Measurements from ENCODE around the gene PDE4B. TPM values are rescaled to one million over a fixed set of nuclear protein-coding genes. Genes with fewer than 3 reads are reported as not detected.

PDE4B gene
- total and polyA plus RNA-seq, 10 of the 15 experiments (the other 5 are each of a cell fraction or from before 2014, with no cell fraction given): 3.0 to 13.2 (median 5.7) TPM

- TF ChIP-seq CUX1 (IDR thresholded peaks at IDR 0.05; ENCODE audit: insufficient replicate concordance, low read depth, low read length) (no peak), HDGF (IDR thresholded peaks at IDR 0.05) (no peak), NR2F1 (conservative IDR thresholded peaks at IDR 0.05) (no peak), EGR1 (IDR thresholded peaks at IDR 0.05; ENCODE audit: borderline replicate concordance in 1 of 2, low read depth in 2 of 2, low read length in 2 of 2) (no peak), ASH2L (IDR thresholded peaks at IDR 0.05; ENCODE audit: borderline replicate concordance, low read depth) (no peak), CEBPZ (IDR thresholded peaks at IDR 0.05; ENCODE audit: low read depth, low read length) (no peak), LARP7 (IDR thresholded peaks at IDR 0.05) (no peak), CBX5 (IDR thresholded peaks at IDR 0.05; ENCODE audit: low read depth) (no peak), SPI1 (IDR thresholded peaks at IDR 0.05; ENCODE audit: borderline replicate concordance, insufficient read depth, low read depth, low read length) (no peak)
Observed at GRCh38 chr1:65846866-65847265, 54.2 kb downstream of the PDE4B start (continued).

Measured in GM12878 (cell line).